ENCODE results near the gene GALNT13. TPM values are rescaled to one million over a fixed set of nuclear protein-coding genes. Genes with fewer than 3 reads are reported as not detected.

GALNT13 gene
- total and polyA plus RNA-seq, 3 donors from 2014 or later: 0.55 to 2.2 (median 0.92) TPM

- Histone ChIP-seq H3K27me3 (no peaks in the 10 kb centered on the region), H3K36me3 (ENCODE audit: low read depth, missing control alignments) (no peaks in the 10 kb centered on the region), H3K9me3 (no peaks in the 10 kb centered on the region), H3K4me3 (no peak overlapping the region), H3K4me1 (no peaks in the 10 kb centered on the region), H3K27ac (no peak overlapping the region)
- 72 to 77% methylated on average over 3 of the region's 3 CpGs for WGBS, 2 donors
- intact Hi-C loops (cut with DNase I; ENCODE audit: low total_unique reads): no loop called here
- TF ChIP-seq CTCF (IDR thresholded peaks at IDR 0.05) (no peak), POLR2A (IDR thresholded peaks at IDR 0.05) (no peak)
- DNase-seq: no peak
These were observed 375.8 kb downstream of the GALNT13 start for GRCh38 chr2:154247503-154247902.

GRCh38 chr2:154256136-154256535, 384.4 kb downstream of the GALNT13 start:
- no peaks in the 10 kb centered on the region for H3K36me3 ChIP-seq (ENCODE audit: low read depth, missing control alignments)
- no peak overlapping the region for H3K27ac ChIP-seq
- no peaks in the 10 kb centered on the region for H3K27me3 ChIP-seq
- WGBS, 2 donors: 85 to 86% methylated on average over 1 of the region's 1 CpG
- H3K9me3 ChIP-seq: no peaks in the 10 kb centered on the region
- H3K4me1 ChIP-seq: no peaks in the 10 kb centered on the region
- intact Hi-C loops (cut with DNase I; ENCODE audit: low total_unique reads): no loop called here
- no peak overlapping the region for H3K4me3 ChIP-seq
- TF ChIP-seq POLR2A (IDR thresholded peaks at IDR 0.05) (no peak), CTCF (IDR thresholded peaks at IDR 0.05) (no peak)
- no peak for DNase-seq

GRCh38 chr2:154259030-154259429, 387.3 kb downstream of the GALNT13 start:
- no peak for DNase-seq
- TF ChIP-seq CTCF (IDR thresholded peaks at IDR 0.05): no peak
- no peak for TF ChIP-seq POLR2A (IDR thresholded peaks at IDR 0.05)
- Histone ChIP-seq H3K9me3 (no peaks in the 10 kb centered on the region), H3K4me3 (no peak overlapping the region), H3K4me1 (no peaks in the 10 kb centered on the region), H3K27me3 (no peaks in the 10 kb centered on the region), H3K27ac (no peak overlapping the region), H3K36me3 (ENCODE audit: low read depth, missing control alignments) (no peaks in the 10 kb centered on the region)
- 83 to 90% methylated on average over 1 of the region's 1 CpG for WGBS, 2 donors
- intact Hi-C loops (cut with DNase I; ENCODE audit: low total_unique reads): no loop called here

GRCh38 chr2:154261473-154262027, 389.8 kb downstream of the GALNT13 start:
- Histone ChIP-seq H3K27ac (no peak overlapping the region), H3K4me1 (no peaks in the 10 kb centered on the region), H3K9me3 (no peaks in the 10 kb centered on the region), H3K36me3 (ENCODE audit: low read depth, missing control alignments) (no peaks in the 10 kb centered on the region), H3K27me3 (no peaks in the 10 kb centered on the region), H3K4me3 (no peak overlapping the region)
- no peak for DNase-seq
- TF ChIP-seq CTCF (IDR thresholded peaks at IDR 0.05): no peak
- no peak for TF ChIP-seq POLR2A (IDR thresholded peaks at IDR 0.05)
- WGBS, 2 donors: 95 to 98% methylated on average over 2 of the region's 2 CpGs
- intact Hi-C loops (cut with DNase I; ENCODE audit: low total_unique reads): no loop called here

GRCh38 chr2:154263206-154263605, 391.5 kb downstream of the GALNT13 start:
- H3K4me1 ChIP-seq: no peaks in the 10 kb centered on the region
- no peak overlapping the region for H3K4me3 ChIP-seq
- no peaks in the 10 kb centered on the region for H3K27me3 ChIP-seq
- no peak overlapping the region for H3K27ac ChIP-seq
- intact Hi-C loops (cut with DNase I; ENCODE audit: low total_unique reads): no loop called here
- H3K36me3 ChIP-seq (ENCODE audit: low read depth, missing control alignments): no peaks in the 10 kb centered on the region
- H3K9me3 ChIP-seq: no peaks in the 10 kb centered on the region
- no peak for DNase-seq
- TF ChIP-seq POLR2A (IDR thresholded peaks at IDR 0.05) (no peak), CTCF (IDR thresholded peaks at IDR 0.05) (no peak)

Measured in testis (tissue), 3 donors.